DND-41 (cell line): ENCODE data around the gene SCOC.

Experiments used
- ATAC-seq: fragments of 200-7000 bp; cut with Tn5 transposase; 3 replicates; pipeline ENCODE4 v1.9.1; 2021; ENCODE audit warnings: low read depth; ENCODE audit not compliant: insufficient read depth
- DNase-seq: peaks from one replicate; pipeline ENCODE4 v3.0.0-alpha.2; 2020
- H2AFZ ChIP-seq: 2 replicates; pipeline ENCODE4 v1.6.0; 2012; ENCODE audit warnings: low read depth, low read length
- H3K27ac ChIP-seq: 2 replicates; pipeline ENCODE4 v1.5.1; 2012; ENCODE audit warnings: low read length, inconsistent platforms
- H3K27me3 ChIP-seq: fragments of 200-600 bp; sonication (generic); 2 replicates; pipeline ENCODE4 v1.6.0; 2012; ENCODE audit warnings: low read length, mild to moderate bottlenecking, inconsistent platforms; ENCODE audit not compliant: insufficient read depth, poor library complexity
- H3K36me3 ChIP-seq: 2 replicates; pipeline ENCODE4 v1.5.1; 2012; ENCODE audit warnings: low read length, inconsistent platforms; ENCODE audit not compliant: insufficient read depth
- H3K4me1 ChIP-seq: 2 replicates; pipeline ENCODE4 v1.5.1; 2012; ENCODE audit warnings: mild to moderate bottlenecking, low read length; ENCODE audit not compliant: insufficient read depth
- H3K4me2 ChIP-seq: 2 replicates; pipeline ENCODE4 v1.6.0; 2012; ENCODE audit warnings: mild to moderate bottlenecking, moderate library complexity, low read length, inconsistent platforms; ENCODE audit not compliant: insufficient read depth
- H3K4me3 ChIP-seq, 2 experiments: fragments of 200-600 bp in 1 of 2; shearing (Covaris generic) in 1 of 2; 2 replicates each; pipeline ENCODE4 v1.5.1; 2012 to 2016; ENCODE audit warnings: inconsistent platforms in 2 of 2, low read length in 2 of 2, mild to moderate bottlenecking in 2 of 2, low read depth in 1 of 2, moderate library complexity in 1 of 2
- H3K79me2 ChIP-seq: 2 replicates; pipeline ENCODE4 v1.6.0; 2012; ENCODE audit warnings: low read length, inconsistent platforms; ENCODE audit not compliant: insufficient read depth
- H3K9ac ChIP-seq: 2 replicates; pipeline ENCODE4 v1.6.0; 2012; ENCODE audit warnings: low read depth, mild to moderate bottlenecking, inconsistent platforms, low read length, moderate library complexity
- H3K9me3 ChIP-seq: 2 replicates; pipeline ENCODE4 v1.5.1; 2012; ENCODE audit warnings: low read length, moderate library complexity, mild to moderate bottlenecking, inconsistent platforms; ENCODE audit not compliant: insufficient read depth, severe bottlenecking
- H4K20me1 ChIP-seq: 2 replicates; pipeline ENCODE4 v1.6.0; 2012; ENCODE audit warnings: low read length; ENCODE audit not compliant: insufficient read depth
- CTCF ChIP-seq: IDR thresholded peaks from 2 replicates; pipeline ENCODE4 v1.5.1; 2012; ENCODE audit warnings: borderline replicate concordance, low read length, moderate library complexity, mild to moderate bottlenecking; ENCODE audit not compliant: poor library complexity, severe bottlenecking; ENCODE audit errors: extremely low read depth
- EZH2 ChIP-seq: IDR thresholded peaks from 3 replicates; pipeline ENCODE4 v1.6.1; 2012; ENCODE audit warnings: borderline replicate concordance, low read depth, mild to moderate bottlenecking, moderate library complexity, low read length, inconsistent platforms; ENCODE audit not compliant: severe bottlenecking

Gene SCOC

GRCh38 chr4:140344101-140344500 lies 29.3 kb upstream of the SCOC start:
- no peak overlapping the region for H3K4me2 ChIP-seq
- no peaks in the 10 kb centered on the region for H3K36me3 ChIP-seq
- H3K4me3 ChIP-seq = no peak overlapping the region
- no peaks in the 10 kb centered on the region for H3K4me1 ChIP-seq
- H3K27ac ChIP-seq = no peak overlapping the region
- no peak overlapping the region for H3K9ac ChIP-seq
- no peaks in the 10 kb centered on the region for H4K20me1 ChIP-seq
- H2AFZ ChIP-seq = no peak overlapping the region
- peaks cover 6% of the 10 kb centered on the region for H3K27me3 ChIP-seq
- no peaks in the 10 kb centered on the region for H3K9me3 ChIP-seq
- no peak for ATAC-seq
- no peak for DNase-seq
- TF ChIP-seq CTCF = no peak
- TF ChIP-seq EZH2 = no peak
- no peaks in the 10 kb centered on the region for H3K79me2 ChIP-seq

DNA sequence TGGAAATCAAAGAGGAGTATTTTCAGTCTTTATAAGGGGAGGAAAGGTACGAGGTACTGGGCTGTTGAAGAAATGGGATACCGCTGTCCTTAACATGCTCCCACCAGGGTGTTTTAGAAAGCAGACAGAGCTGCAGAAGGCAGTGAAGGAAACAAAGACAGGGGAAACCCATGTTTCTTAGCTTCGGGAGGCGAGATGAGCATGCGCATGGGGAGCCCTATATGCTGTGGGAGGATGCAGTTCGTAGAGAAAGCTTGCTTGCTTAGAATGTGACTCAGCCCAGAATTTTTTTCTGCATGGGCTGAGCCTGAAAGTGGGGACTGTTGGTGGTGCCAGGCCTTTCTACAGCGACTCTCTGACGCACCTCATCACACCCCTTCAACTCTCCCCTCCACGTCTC lies 28.8 kb upstream of the SCOC start:
- Histone ChIP-seq H2AFZ (no peak overlapping the region), H3K9ac (no peak overlapping the region), H3K79me2 (no peaks in the 10 kb centered on the region), H3K4me2 (no peak overlapping the region), H3K27me3 (peaks cover 6% of the 10 kb centered on the region), H4K20me1 (no peaks in the 10 kb centered on the region), H3K4me1 (no peaks in the 10 kb centered on the region), H3K27ac (no peak overlapping the region), H3K9me3 (no peaks in the 10 kb centered on the region), H3K4me3 (no peak overlapping the region), H3K36me3 (no peaks in the 10 kb centered on the region)
- TF ChIP-seq CTCF (no peak), EZH2 (no peak)
- no peak for DNase-seq
- ATAC-seq = no peak

- DNase-seq = no peak
- no peak overlapping the region for H3K4me3 ChIP-seq
- no peak overlapping the region for H3K9ac ChIP-seq
- H3K27ac ChIP-seq = no peak overlapping the region
- TF ChIP-seq CTCF (no peak), EZH2 (no peak)
- no peaks in the 10 kb centered on the region for H3K79me2 ChIP-seq
- ATAC-seq = no peak
- peaks cover 6% of the 10 kb centered on the region for H3K27me3 ChIP-seq
- H3K4me2 ChIP-seq = no peak overlapping the region
- no peak overlapping the region for H2AFZ ChIP-seq
- no peaks in the 10 kb centered on the region for H3K36me3 ChIP-seq
- no peaks in the 10 kb centered on the region for H4K20me1 ChIP-seq
- H3K9me3 ChIP-seq = no peaks in the 10 kb centered on the region
- H3K4me1 ChIP-seq = no peaks in the 10 kb centered on the region
Observed at GRCh38 chr4:140346136-140346535, 27.3 kb upstream of the SCOC start.

DNA sequence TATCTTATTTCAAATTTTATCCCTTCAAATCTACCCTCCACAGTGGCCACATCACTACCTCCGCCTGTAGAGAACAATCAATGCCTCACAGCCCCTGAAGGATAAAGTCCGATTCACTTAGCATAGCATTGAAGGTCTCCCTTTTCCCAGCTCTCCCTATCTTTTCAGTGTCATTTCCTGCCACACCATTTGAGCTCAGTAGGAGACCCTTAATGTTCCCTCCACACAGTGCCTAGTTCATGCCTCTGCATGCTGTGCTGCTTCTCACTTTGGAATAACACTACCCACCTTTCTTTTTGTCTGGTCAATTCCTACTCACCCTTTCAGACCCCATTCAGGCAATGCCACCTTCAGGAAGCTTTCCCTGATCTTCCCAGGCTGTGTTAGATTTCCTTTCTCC lies 23.6 kb upstream of the SCOC start:
- no peak overlapping the region for H3K4me2 ChIP-seq
- TF ChIP-seq EZH2 (no peak), CTCF (no peak)
- no peaks in the 10 kb centered on the region for H4K20me1 ChIP-seq
- no peaks in the 10 kb centered on the region for H3K79me2 ChIP-seq
- no peak overlapping the region for H3K27ac ChIP-seq
- no peak overlapping the region for H3K4me3 ChIP-seq
- H3K27me3 ChIP-seq = peaks cover 2% of the 10 kb centered on the region
- H3K9me3 ChIP-seq = no peaks in the 10 kb centered on the region
- ATAC-seq = no peak
- H2AFZ ChIP-seq = no peak overlapping the region
- H3K4me1 ChIP-seq = peaks cover 16% of the 10 kb centered on the region
- DNase-seq = no peak
- H3K36me3 ChIP-seq = no peaks in the 10 kb centered on the region
- H3K9ac ChIP-seq = no peak overlapping the region
